Neural progenitor cell (in vitro differentiated cells): Measurements from ENCODE around the gene ACACB.

Experiments
- CTCF ChIP-seq: fragments of 200-600 bp; sonication (generic); IDR thresholded peaks from 2 replicates; pipeline ENCODE4 v1.5.1; 2017; ENCODE audit warnings: antibody characterized with exemption, mild to moderate bottlenecking
- EZH2 ChIP-seq: fragments of 200-600 bp; sonication (generic); IDR thresholded peaks from 2 replicates; pipeline ENCODE4 v1.6.1; 2017; ENCODE audit warnings: antibody characterized with exemption, mild to moderate bottlenecking, moderate library complexity
- EZH2phosphoT487 ChIP-seq: fragments of 200-600 bp; sonication (generic); IDR thresholded peaks from 2 replicates; pipeline ENCODE4 v1.6.1; 2017; ENCODE audit warnings: antibody characterized with exemption

- TF ChIP-seq CTCF: no peak
- no peak for TF ChIP-seq EZH2phosphoT487
- TF ChIP-seq EZH2: no peak
Measured at GRCh38 chr12:109274381-109274780, 158.0 kb downstream of the ACACB start.
